C4-2B (cell line): ENCODE data around the gene LRRC28.

Experiments
- H3K27ac ChIP-seq: fragments of 450-650 bp; 2 replicates; pipeline ENCODE4 v1.5.1; 2017
- CTCF ChIP-seq: fragments of 450-650 bp; conservative IDR thresholded peaks from 2 replicates; pipeline ENCODE4 v1.5.1; 2017; ENCODE audit warnings: mild to moderate bottlenecking
- ZFX ChIP-seq: fragments of 450-650 bp; IDR thresholded peaks from 2 replicates; pipeline ENCODE4 v1.6.1; 2017

Gene LRRC28

DNA sequence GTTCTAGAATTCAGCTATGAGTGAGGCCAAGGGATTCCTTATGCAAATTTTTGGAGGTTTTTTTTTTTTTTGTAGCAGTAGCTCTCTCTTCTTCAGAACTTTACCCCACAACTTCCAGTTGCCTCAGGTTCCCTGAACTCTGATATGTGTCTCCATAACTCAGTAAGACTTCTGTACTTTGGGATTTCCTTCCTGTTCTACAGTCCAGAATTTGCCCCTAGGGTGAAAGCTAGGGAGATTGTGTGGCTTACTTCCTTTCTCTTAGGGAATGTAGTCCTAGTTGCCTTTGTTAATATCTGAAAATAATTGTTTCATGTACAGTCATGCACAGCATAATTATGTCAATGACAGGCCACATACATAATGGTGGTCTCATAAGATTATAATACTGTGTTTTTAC lies 30.8 kb downstream of the LRRC28 start:
- no peak overlapping the region for H3K27ac ChIP-seq
- TF ChIP-seq CTCF (no peak), ZFX (no peak)

DNA sequence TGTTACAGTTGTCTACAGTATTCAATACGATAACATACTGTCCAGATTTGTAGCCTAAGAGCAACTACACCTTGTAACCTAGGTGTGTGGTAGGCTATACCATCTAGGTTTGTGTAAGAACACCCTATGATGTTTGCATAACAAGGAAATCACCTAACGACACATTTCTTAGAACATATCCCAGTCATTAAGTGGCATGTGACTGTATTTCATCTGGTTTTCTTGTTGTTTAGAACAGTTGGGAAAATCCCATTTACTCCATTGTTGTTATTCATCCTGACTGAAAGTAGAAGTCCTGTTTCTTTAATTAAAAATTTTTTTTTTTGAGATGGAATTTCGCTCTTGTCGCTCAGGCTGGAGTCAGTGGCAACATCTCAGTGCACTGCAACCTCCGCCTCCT lies 31.3 kb downstream of the LRRC28 start:
- H3K27ac ChIP-seq: no peak overlapping the region
- TF ChIP-seq CTCF (no peak), ZFX (no peak)

- no peak overlapping the region for H3K27ac ChIP-seq
- TF ChIP-seq ZFX (no peak), CTCF (no peak)
These were observed 32.4 kb downstream of the LRRC28 start for GRCh38 chr15:99283717-99284116.

GRCh38 chr15:99291643-99292042 lies 40.4 kb downstream of the LRRC28 start:
- no peak overlapping the region for H3K27ac ChIP-seq
- no peak for TF ChIP-seq ZFX
- TF ChIP-seq CTCF: no peak

DNA sequence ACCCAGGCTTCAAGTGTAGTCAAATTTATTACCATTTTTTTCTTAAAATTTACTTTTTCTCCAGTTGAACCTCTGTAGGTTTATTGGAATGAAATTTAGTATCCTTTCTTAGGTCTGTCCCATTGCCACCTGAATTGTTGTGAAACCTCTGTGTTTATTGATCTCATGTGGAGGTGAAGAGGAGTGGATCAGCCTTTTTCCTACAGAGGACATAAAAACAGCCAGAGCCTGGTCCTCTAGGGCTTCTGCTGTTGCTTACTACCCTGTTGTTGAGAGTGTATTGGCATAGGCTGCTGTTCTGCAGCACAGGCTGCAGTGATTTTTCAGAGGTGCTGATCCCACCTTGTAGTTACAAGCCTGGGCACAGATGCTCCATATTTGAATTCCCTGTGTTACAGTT lies 44.6 kb downstream of the LRRC28 start:
- TF ChIP-seq CTCF: no peak
- no peak for TF ChIP-seq ZFX
- H3K27ac ChIP-seq: no peak overlapping the region

DNA sequence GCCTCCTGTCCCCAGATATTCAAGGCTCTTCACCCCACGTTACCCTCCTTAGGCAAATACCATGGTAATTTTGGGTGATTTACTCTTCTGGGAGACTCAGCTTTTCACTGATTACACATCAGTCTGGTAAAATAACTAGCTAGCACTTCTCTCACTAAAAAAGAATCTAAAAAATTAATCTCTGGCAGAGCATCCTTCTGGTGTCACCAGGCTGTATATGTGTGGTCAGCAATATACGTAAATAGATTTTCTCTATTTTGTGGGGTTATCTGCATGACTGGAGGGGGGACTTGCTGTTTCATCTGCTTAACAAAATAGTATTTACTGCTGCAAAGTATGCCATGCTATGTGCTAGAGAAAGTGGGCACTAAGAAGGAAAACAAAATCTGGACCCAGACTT lies 45.1 kb downstream of the LRRC28 start:
- H3K27ac ChIP-seq: no peak overlapping the region
- TF ChIP-seq CTCF (no peak), ZFX (no peak)

DNA sequence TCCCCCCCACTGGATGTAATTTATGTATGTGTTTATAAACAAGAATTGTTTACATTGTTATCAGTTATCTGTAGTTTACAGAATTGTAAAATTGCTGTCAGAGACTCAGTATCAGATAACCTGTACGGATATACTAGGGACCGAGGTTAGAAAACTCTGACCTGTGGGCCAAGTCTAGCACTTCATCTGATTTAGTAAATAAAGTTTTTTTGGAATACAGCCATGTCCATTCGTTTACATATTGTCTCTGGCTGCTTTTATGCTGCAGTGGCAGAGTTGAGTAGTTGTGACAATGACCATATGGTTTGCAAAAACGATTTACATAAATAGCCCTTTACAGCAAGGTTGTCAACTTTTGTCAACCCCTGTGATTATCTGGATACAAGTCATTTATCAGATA lies 52.6 kb downstream of the LRRC28 start:
- no peak overlapping the region for H3K27ac ChIP-seq
- no peak for TF ChIP-seq ZFX
- TF ChIP-seq CTCF: no peak
